Left ventricle myocardium superior (tissue), 1 donor: ENCODE results near the gene SAMD11. TPM values are rescaled to one million over a fixed set of nuclear protein-coding genes. Genes with fewer than 3 reads are reported as not detected.
A peak's percentile ranks its signal among the peaks of the same experiment; 100 is the strongest.

Experiments used
- ATAC-seq: fragments of 200-7000 bp; cut with Tn5 transposase; one replicate; pipeline ENCODE4 v1.9.1; 2020; ENCODE audit warnings: mild to moderate bottlenecking, moderate library complexity
- DNase-seq: peaks from one replicate; pipeline ENCODE4 v3.0.0-alpha.2; 2020
- intact Hi-C: fragments of 100-400 bp; cut with micrococcal nuclease; formaldehyde crosslinking; loops from one replicate; pipeline ENCODE4 v1.11.0; 2022
- total RNA-seq: library from RNA; stranded (reverse); fragmentation: NEBNext Ultra II Directional; extraction: Animal tissue kit (Norgen Biotek cat#: 25700); gene quantifications from one replicate; pipeline ENCODE4 v1.2.1, GENCODE V29; 2021
- donor health status: DM: no; HTN: yes; CAD: no; lungs with severe emphysema.

Gene SAMD11
- total RNA-seq, 1 donor from 2014 or later: 2.1 TPM

GRCh38 chr1:904310-904950, 19.3 kb upstream of the SAMD11 start:
- intact Hi-C loops: no loop called here
- peak; percentile 93 for ATAC-seq
- peak; percentile 91 for DNase-seq

DNA sequence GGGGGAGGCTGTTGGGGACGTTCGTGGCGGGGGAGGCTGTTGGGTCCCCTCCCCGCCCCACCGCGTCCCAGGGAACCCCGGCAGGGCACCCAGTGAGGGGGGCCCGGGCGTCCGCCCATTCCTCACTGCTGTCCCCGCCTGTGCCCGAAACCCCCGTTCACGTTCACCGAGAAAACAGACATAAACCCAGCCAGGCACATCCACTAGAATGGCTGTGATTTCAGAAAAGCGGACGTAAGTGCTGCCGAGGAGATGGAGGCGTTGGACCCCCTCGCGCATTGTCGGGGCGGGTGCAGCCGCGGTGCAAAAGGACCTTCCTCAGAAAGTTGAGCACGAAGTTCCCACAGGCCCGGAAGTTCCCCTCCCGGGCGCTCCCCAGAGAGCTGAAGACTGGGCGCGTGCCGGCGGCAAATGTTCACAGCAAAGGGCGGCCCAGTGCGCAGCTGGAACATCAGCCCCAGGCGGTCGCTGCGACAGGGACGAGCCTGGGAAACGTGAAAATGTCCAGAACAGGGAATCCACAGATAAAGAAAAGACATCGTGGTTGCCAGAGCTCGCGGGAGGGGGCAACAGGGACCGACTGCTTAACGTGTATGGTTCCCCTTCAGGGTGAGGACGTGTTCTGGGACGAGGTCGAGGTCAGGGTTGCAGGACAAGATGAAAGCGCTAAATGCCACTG, 18.5 kb upstream of the SAMD11 start:
- ATAC-seq (peak; percentile 75), DNase-seq (peak; percentile 77)
- intact Hi-C loops: no loop called here

DNA sequence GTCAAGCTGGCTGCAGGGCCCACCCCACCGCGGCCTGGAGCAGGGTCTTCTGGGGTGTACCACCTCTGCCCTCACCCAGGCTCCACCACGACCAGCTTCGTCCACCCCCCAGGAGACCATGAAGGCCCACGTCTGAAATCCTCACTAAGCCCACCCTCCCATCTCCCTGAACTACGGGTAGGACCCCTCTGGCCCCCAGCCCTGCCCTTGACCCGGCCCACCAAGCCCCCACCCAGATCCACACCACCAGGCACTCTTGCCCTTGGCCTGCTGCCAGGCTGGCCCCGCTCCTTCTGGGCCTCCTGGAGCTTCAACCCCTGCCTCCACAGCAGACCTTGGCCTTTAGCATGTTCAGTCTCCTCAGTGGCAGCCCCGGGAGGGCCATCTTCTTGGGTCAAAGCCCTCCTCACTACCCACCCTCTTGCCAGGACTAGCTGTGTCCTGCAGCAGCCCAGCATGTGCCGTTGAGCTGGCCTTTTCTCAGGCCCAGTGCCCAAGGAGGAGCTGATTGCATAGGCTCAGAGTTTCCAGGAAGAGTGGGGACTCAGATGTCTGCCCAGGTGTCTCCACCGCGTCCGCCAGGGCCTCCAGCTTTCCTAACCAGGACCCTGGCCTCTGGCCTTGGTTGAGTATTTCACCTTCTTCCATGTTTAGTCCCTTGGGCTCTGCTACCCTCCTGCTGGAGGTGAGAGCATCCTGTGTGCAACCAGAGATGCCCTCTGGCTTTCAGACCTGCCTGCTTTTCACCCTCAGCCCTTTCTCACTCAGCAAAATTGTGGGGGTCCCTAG, 17.7 kb upstream of the SAMD11 start:
- DNase-seq (peak; percentile 46), ATAC-seq (no peak)
- intact Hi-C loops: no loop called here

- peak; percentile 35 for DNase-seq
- intact Hi-C loops: no loop called here
- no peak for ATAC-seq
These were observed 16.9 kb upstream of the SAMD11 start for GRCh38 chr1:906600-907420.

GRCh38 chr1:907611-908451, 15.9 kb upstream of the SAMD11 start:
- ATAC-seq (no peak), DNase-seq (peak; percentile 19)
- intact Hi-C loops: no loop called here

- peak; percentile 24 for DNase-seq
- ATAC-seq: no peak
- intact Hi-C loops: no loop called here
These were observed 15.1 kb upstream of the SAMD11 start for GRCh38 chr1:908661-909060.

- no peak for ATAC-seq
- peak; percentile 28 for DNase-seq
- intact Hi-C loops: no loop called here
These were observed 13.8 kb upstream of the SAMD11 start for GRCh38 chr1:909861-910310.

DNA sequence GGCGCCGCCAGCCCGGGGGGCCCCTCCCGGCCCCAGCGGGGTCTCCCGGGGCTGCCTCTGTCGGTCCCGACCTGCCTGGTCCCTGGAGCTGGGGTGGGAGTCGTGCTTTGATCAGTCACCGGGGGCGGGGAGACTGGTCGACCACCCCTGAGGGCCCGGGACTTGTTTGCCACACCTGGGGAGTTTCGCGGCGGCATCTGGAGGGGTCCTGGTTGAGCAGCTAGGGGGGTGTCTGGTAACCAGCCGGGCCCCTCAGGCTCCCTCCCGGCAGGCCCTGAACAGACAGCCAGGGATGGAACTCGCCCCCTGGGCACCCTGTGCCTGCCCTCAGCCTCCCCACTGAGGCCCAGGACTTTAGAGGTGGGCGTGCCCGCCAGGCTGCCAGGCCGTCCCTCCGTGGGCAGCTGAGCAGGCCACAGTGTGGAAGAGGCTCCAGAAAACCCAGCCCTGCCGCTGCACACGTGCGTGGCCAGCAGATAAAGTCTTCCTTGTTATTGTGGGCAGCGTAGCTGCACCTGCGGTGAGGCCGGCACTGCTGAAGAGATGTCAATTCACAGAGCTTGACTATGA, 13.3 kb upstream of the SAMD11 start:
- peak; percentile 25 for DNase-seq
- intact Hi-C loops: no loop called here
- ATAC-seq: no peak

DNA sequence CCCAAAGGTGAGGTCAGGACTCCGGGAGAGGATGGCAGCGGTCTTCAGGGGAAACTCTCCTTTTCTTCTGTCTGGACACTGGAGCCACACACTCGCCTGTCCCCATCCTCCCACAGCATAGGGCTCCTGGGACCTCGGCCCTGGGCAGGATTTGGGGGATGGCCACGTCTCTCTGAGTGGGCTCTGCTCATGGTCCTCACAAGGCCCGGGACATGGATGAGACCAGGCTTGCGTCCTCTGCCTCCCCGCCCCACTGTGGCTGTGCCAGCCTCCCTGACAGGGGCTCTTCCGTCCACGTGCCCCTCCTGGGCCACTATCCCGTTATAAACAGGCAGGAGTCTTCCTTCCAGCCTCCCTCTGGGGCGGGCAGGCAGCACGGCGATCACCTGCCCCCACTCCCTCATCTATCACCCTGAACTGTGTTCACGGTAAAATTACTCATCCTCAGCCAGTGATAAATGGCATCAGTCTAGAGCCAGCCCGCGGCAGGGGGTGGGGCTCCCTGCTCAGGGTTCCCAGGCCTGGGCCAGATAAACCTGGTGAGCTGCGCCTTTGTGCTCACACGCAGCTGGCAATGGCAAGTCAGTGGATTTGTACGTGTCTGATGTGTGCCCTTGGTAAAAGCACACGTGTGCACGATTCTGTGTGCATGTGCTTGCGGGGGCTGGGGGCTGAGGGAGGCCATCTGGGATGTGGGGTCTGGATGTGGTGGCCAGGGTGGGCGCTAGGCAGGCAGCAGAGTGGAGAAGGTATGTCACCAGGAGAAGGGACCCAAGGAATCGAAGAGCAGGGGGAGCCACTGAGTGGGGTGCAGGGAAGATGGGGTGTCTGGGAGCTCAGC, 12.6 kb upstream of the SAMD11 start:
- DNase-seq (no peak), ATAC-seq (no peak)
- intact Hi-C loops: no loop called here

DNA sequence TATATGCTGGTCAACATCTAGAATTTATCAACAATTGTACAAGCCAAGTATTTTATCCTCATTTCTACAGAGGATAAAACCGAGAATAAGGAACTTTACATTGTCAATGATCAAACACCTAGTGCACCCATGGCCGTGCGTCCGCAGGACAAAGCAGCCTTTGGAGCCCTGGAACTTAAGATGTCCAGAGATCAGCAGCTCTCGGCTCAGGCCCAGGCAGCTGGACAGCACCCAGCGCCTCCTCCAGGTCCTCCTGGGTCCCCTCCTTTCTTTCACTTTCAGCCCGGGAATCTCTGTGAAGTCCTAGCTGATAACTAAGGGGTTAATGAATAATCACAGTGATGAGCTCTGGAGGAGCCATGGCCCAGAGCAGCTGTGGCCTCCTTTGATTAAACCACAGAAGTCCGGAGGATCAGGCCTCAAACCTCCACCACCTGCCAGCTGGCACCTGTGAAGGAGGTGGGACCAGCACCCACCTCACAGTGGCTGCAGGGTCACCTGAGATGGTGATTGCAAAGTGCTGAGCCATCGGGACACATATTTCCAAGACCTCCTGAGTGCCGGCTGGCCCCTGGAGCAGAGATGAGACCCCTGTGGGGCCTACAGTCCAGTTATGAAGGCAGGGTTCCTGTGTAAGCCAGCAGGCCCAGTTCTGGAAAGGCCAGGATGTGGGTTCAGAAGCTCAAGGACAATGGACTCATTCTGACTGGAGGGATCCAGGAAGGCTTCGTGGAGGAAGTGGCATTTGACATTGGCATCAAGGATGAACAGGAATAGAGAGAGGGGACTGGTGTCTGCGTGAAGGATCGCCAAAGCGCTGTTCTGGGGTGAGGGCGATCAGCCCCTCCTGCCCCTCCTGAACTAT, 11.6 kb upstream of the SAMD11 start:
- DNase-seq (peak; percentile 19), ATAC-seq (no peak)
- intact Hi-C loops: no loop called here

GRCh38 chr1:912740-913301, 10.9 kb upstream of the SAMD11 start:
- intact Hi-C loops: no loop called here
- ATAC-seq (no peak), DNase-seq (peak; percentile 21)

- no peak for ATAC-seq
- intact Hi-C loops: no loop called here
- DNase-seq: no peak
These were observed 10.1 kb upstream of the SAMD11 start for GRCh38 chr1:913491-914130.

GRCh38 chr1:914131-914890, 9.4 kb upstream of the SAMD11 start:
- DNase-seq: peak; percentile 24
- intact Hi-C loops: no loop called here
- no peak for ATAC-seq

GRCh38 chr1:914891-915280, 8.8 kb upstream of the SAMD11 start:
- intact Hi-C loops: no loop called here
- DNase-seq (no peak), ATAC-seq (no peak)
